ENCODE measurements around the gene MAGI2.

Gene MAGI2

DNA sequence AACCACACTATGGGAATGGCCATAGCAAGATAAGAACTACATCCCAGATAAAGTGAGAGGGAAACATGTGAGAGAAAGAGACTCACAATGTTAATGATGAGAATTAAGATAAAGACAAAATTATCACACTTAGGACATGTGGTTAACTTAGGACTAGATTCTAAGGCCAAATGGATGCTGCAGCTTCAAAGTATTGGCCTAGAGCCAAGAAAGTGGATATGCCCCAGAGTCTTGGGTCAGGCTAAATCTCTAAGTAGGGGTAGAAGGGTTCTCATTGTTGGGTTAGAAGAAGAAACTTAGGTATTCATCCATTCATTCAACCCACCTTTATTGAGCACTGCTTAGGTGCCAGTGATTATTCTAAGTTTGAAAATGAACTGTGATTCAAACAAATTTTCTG, 836.9 kb downstream of the MAGI2 start:
- TF ChIP-seq, protein P1, sequence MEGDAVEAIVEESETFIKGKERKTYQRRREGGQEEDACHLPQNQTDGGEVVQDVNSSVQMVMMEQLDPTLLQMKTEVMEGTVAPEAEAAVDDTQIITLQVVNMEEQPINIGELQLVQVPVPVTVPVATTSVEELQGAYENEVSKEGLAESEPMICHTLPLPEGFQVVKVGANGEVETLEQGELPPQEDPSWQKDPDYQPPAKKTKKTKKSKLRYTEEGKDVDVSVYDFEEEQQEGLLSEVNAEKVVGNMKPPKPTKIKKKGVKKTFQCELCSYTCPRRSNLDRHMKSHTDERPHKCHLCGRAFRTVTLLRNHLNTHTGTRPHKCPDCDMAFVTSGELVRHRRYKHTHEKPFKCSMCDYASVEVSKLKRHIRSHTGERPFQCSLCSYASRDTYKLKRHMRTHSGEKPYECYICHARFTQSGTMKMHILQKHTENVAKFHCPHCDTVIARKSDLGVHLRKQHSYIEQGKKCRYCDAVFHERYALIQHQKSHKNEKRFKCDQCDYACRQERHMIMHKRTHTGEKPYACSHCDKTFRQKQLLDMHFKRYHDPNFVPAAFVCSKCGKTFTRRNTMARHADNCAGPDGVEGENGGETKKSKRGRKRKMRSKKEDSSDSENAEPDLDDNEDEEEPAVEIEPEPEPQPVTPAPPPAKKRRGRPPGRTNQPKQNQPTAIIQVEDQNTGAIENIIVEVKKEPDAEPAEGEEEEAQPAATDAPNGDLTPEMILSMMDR (IDR thresholded peaks at IDR 0.05; ENCODE audit: low read depth, low read length), result no peak
- H3K4me3 ChIP-seq (ENCODE audit: low read depth, low read length), result no peak overlapping the region

DNA sequence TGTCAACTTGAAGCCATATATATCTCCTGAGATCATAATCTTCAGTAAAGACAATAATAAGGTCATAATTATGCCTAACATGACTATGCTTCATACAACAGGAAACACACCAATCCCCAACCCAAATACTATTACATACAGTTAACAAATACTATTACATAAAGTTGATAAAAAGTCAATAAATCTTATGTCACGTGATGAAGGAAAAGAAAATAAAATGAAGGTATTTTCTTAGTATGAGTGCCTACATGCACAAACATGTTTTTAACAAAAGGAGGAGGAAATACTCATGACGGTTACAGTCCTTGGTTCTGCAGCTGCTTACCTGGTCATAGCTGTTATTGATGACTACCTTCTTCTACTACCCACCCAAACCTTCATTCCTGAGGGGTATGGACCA, 844.2 kb downstream of the MAGI2 start:
- TF ChIP-seq, protein P1 (IDR thresholded peaks at IDR 0.05; ENCODE audit: low read depth, low read length), result no peak

DNA sequence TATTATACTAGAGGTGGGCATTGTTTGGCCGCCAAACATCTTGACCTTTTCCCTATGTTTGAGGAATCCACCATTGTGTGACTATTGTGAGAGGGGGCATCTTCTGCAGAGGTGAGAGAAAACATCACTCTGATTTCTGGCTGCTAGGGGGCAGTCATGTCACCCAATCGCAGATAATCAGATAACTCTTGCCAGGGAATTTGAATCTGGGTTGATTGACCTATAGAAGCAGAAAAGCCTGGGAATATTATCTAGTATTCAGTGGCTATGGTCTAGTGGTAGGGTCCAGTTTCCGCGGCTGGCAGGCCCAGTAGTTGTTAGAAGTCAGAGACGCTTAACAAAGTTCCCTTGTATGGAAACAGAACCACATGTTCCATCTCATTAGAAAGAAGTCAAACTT, 846.4 kb downstream of the MAGI2 start:
- no peak overlapping the region for H3K4me3 ChIP-seq (ENCODE audit: low read depth, low read length)
- TF ChIP-seq, protein P1 (IDR thresholded peaks at IDR 0.05; ENCODE audit: low read depth, low read length), result 0 out of 2 replicates have a peak, but pooled peaks have one; percentile 12

More for the DNA sequence above, 844.2 kb downstream of the MAGI2 start:
- H3K4me3 ChIP-seq (ENCODE audit: low read depth, low read length), result no peak overlapping the region

DNA sequence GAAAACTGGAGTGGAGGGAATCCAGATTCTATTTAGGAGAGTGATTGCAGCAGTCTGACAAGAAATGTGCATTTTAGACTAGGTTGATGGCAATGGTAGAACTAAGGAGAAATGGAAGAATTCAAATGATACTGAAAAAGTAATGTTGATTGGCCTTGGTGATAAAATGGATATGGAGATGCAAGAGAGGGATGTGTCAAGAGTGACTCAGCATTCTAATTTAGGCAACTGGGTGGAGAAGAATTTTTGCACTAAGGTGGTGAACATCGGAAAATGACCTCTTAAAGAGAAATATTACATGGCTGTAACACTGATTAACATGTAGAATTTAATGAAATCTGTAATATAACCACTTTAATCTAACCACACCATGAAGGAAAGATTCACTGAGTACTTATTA, 848.3 kb downstream of the MAGI2 start:
- no peak overlapping the region for H3K4me3 ChIP-seq (ENCODE audit: low read depth, low read length)
- TF ChIP-seq, protein P1 (IDR thresholded peaks at IDR 0.05; ENCODE audit: low read depth, low read length), result no peak

DNA sequence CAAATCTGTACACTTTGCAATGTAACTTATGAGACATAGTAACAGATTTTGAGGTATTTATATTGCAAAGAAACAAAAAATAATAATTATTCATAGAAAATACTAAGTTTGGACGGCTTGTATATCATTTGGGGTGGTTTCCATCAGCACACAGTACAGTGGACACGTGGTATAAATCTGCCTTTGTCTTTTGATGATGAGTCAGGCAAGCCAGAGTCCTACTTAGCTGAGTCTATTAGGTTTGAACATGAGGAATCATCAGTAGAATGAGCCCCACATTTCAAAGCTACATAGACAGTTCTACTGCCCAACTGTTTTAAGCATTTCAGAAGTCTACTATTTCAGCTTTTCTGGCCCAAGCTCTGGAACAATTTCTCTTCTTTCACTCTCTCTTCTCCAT, 851.7 kb downstream of the MAGI2 start:
- H3K4me3 ChIP-seq (ENCODE audit: low read depth, low read length), result no peak overlapping the region
- TF ChIP-seq, protein P1 (IDR thresholded peaks at IDR 0.05; ENCODE audit: low read depth, low read length), result no peak

DNA sequence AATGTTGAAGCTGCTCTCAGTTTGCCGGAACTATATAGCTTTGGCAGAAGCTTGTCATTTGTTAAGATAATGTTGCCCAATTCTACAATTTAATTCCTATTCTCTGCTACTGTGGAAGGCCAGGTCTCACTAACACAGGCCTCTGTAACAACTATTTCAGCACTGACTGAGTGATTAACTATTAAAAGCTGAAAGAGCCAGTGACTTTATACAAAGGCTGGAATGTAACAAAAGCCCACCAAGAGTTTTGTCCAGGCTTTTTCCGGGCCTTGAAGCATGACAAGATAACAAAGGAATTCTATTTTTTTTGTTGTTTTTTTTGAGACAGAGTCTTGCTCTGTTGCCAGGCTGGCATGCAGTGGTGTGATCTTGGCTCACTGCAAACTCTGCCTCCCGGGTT, 859.3 kb downstream of the MAGI2 start:
- H3K4me3 ChIP-seq (ENCODE audit: low read depth, low read length), result no peak overlapping the region
- TF ChIP-seq, protein P1 (IDR thresholded peaks at IDR 0.05; ENCODE audit: low read depth, low read length), result no peak

DNA sequence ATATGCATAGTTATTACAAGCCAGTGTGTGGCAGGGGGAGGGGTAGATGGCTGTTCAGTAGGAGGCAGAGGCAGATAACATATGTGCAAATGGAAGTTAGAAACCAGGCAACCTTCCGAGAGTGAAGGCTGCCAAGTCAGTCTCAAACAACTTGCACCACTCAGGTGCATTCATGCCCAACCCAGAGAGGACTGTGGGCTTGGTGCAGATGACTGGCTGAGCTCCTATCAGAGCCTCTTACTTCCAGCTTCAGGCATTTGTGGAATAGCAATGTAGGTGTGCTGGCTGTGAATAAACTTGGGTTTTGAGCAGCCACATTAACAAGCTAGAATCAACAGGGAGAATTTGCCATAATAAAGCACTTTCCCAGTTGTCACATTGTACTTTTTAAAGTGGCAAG, 865.1 kb downstream of the MAGI2 start:
- H3K4me3 ChIP-seq (ENCODE audit: low read depth, low read length), result no peak overlapping the region
- TF ChIP-seq, protein P1 (IDR thresholded peaks at IDR 0.05; ENCODE audit: low read depth, low read length), result no peak
